Fibroblast of skin of scalp (primary cell): ENCODE data around the gene SLC13A3. TPM values are rescaled to one million over a fixed set of nuclear protein-coding genes. Genes with fewer than 3 reads are reported as not detected.

Source experiments
- DNase-seq: peaks from one replicate; pipeline ENCODE4 v3.0.0-alpha.2; 2013
- polyA plus RNA-seq, 2 experiments: library from polyadenylated mRNA; unstranded; fragments of 120-200 nt; gene quantifications; one replicate each; pipeline ENCODE4 v1.2.1, GENCODE V29; 2013; ENCODE audit not compliant: insufficient read length in 2 of 2

The SLC13A3 gene
- polyA plus RNA-seq (2013, experiment 1 of 2; ENCODE audit: insufficient read length): 2.0 TPM
- 2.6 TPM for polyA plus RNA-seq (2013, experiment 2 of 2; ENCODE audit: insufficient read length)

GRCh38 chr20:46651091-46651962 is at the start of gene SLC13A3:
Gene SLC13A3, minus strand, starts transcription at chr20:46651459. Its CDS starts 38 bp downstream, at chr20:46651421.
- no peak for DNase-seq

- DNase-seq: no peak
These were observed 49.8 kb upstream of the SLC13A3 start for GRCh38 chr20:46701057-46701456.

- no peak for DNase-seq
These were observed 49.2 kb upstream of the SLC13A3 start for GRCh38 chr20:46700481-46700880.

- DNase-seq: peak; percentile 49
These were observed 48.5 kb upstream of the SLC13A3 start for GRCh38 chr20:46699651-46700359.

GRCh38 chr20:46698788-46699187 is 47.5 kb upstream of the SLC13A3 start:
- no peak for DNase-seq

GRCh38 chr20:46696791-46697279 is 45.6 kb upstream of the SLC13A3 start:
- DNase-seq: no peak

GRCh38 chr20:46695892-46696291 is 44.6 kb upstream of the SLC13A3 start:
- peak; percentile 62 for DNase-seq

- DNase-seq: peak; percentile 63
These were observed 43.2 kb upstream of the SLC13A3 start for GRCh38 chr20:46694484-46694883.

- DNase-seq: no peak
These were observed 39.9 kb upstream of the SLC13A3 start for GRCh38 chr20:46691196-46691595.

- no peak for DNase-seq
These were observed 39.2 kb upstream of the SLC13A3 start for GRCh38 chr20:46690219-46691106.

GRCh38 chr20:46689754-46690085 is 38.5 kb upstream of the SLC13A3 start:
- no peak for DNase-seq

GRCh38 chr20:46689082-46689753 is 38.0 kb upstream of the SLC13A3 start, which contains the start of gene TP53RK:
Gene TP53RK, minus strand, starts transcription at chr20:46689444. Its CDS starts 30 bp downstream, at chr20:46689414.
- peak; percentile 100 for DNase-seq

- no peak for DNase-seq
These were observed 37.2 kb upstream of the SLC13A3 start for GRCh38 chr20:46688151-46689081.

- peak; percentile 79 for DNase-seq
These were observed 32.9 kb upstream of the SLC13A3 start for GRCh38 chr20:46683939-46684750.

- DNase-seq: no peak
These were observed 32.3 kb upstream of the SLC13A3 start for GRCh38 chr20:46683668-46683938.

GRCh38 chr20:46683011-46683667 is 31.9 kb upstream of the SLC13A3 start:
- no peak for DNase-seq

- no peak for DNase-seq
These were observed 31.0 kb upstream of the SLC13A3 start for GRCh38 chr20:46682063-46682821.

- DNase-seq: peak; percentile 41
These were observed 30.0 kb upstream of the SLC13A3 start for GRCh38 chr20:46681032-46681854.
